Stimulated activated naive CD8-positive, alpha-beta T cell treated with anti-CD3 and anti-CD28 coated beads, Interleukin-15, amount 100 ng/mL, for 72 hours (primary cell): Measurements from ENCODE around the gene MT1E.
"Not testable (repeated sequence)": the region's sequence is repeated elsewhere in the genome, so short reads cannot be mapped to it uniquely, and the experiment has no call there.

Source experiments
- ATAC-seq: fragments of 150-1000 bp; cut with Tn5 transposase; 2 replicates; pipeline ENCODE4 v1.10.0; 2021; ENCODE audit warnings: mild to moderate bottlenecking, moderate library complexity
- DNase-seq, 2 donors: peaks; one replicate each; pipeline ENCODE4 v3.0.0; 2021 to 2022
- H3K27ac Mint-ChIP-seq, 2 donors: one replicate each; pipeline ENCODE4 v1.8.0; 2022; ENCODE audit warnings: mild to moderate bottlenecking in 2 of 2, mixed read lengths in 2 of 2, moderate library complexity in 2 of 2
- H3K27me3 Mint-ChIP-seq: one replicate; pipeline ENCODE4 v1.8.0; 2022; ENCODE audit warnings: mixed read lengths
- H3K4me1 Mint-ChIP-seq: one replicate; pipeline ENCODE4 v1.8.0; 2022; ENCODE audit warnings: mild to moderate bottlenecking, mixed read lengths
- H3K4me3 Mint-ChIP-seq, 2 donors: one replicate each; pipeline ENCODE4 v1.8.0; 2022; ENCODE audit warnings: mild to moderate bottlenecking in 2 of 2, mixed read lengths in 2 of 2, moderate library complexity in 1 of 2
- H3K9me3 Mint-ChIP-seq, 2 donors: one replicate each; pipeline ENCODE4 v1.8.0; 2022; ENCODE audit warnings: mixed read lengths in 2 of 2

MT1E gene

GRCh38 chr16:56614549-56614991 lies 11.0 kb upstream of the MT1E start:
- DNase-seq (peak in 1 of 2 donors; percentile 57), ATAC-seq (peak; percentile 82)
- no peaks in the 10 kb centered on the region for H3K9me3 Mint-ChIP-seq
- H3K4me1 Mint-ChIP-seq: peaks cover 78% of the 10 kb centered on the region
- peak overlapping the region; percentile 66 to 74 for H3K27ac Mint-ChIP-seq
- peaks cover 32% of the 10 kb centered on the region for H3K27me3 Mint-ChIP-seq
- peak overlapping the region; percentile 27 to 41 for H3K4me3 Mint-ChIP-seq

GRCh38 chr16:56615353-56615752 lies 10.2 kb upstream of the MT1E start:
- Mint-ChIP-seq H3K4me3 (peak overlapping the region in 1 of 2 donors; percentile 27), H3K9me3 (no peaks in the 10 kb centered on the region), H3K4me1 (peaks cover 70% of the 10 kb centered on the region), H3K27ac (no peak overlapping the region), H3K27me3 (peaks cover 36% of the 10 kb centered on the region)
- DNase-seq (no peak), ATAC-seq (no peak)

GRCh38 chr16:56616608-56617211 lies 8.9 kb upstream of the MT1E start:
- H3K4me1 Mint-ChIP-seq: peaks cover 57% of the 10 kb centered on the region

GRCh38 chr16:56617212-56618085 lies 8.1 kb upstream of the MT1E start:
- peak overlapping the region; percentile 37 to 48 for H3K27ac Mint-ChIP-seq
- peaks cover 36% of the 10 kb centered on the region for H3K27me3 Mint-ChIP-seq
- ATAC-seq: peak; percentile 75
- peaks cover 52% of the 10 kb centered on the region for H3K4me1 Mint-ChIP-seq
- no peaks in the 10 kb centered on the region for H3K9me3 Mint-ChIP-seq
- DNase-seq: peak; percentile 66 to 69
- peak overlapping the region; percentile 71 to 77 for H3K4me3 Mint-ChIP-seq

More at GRCh38 chr16:56616608-56617211, 8.9 kb upstream of the MT1E start:
- ATAC-seq: no peak
- H3K27me3 Mint-ChIP-seq: peaks cover 36% of the 10 kb centered on the region
- DNase-seq: no peak
- H3K4me3 Mint-ChIP-seq: peak overlapping the region; percentile 71 to 77
- H3K9me3 Mint-ChIP-seq: no peaks in the 10 kb centered on the region
- peak overlapping the region in 1 of 2 donors; percentile 80 for H3K27ac Mint-ChIP-seq

GRCh38 chr16:56618138-56618537 lies 7.4 kb upstream of the MT1E start:
- Mint-ChIP-seq H3K27ac (no peak overlapping the region), H3K4me1 (peaks cover 45% of the 10 kb centered on the region), H3K4me3 (peak overlapping the region; percentile 71 to 77), H3K9me3 (no peaks in the 10 kb centered on the region), H3K27me3 (peaks cover 36% of the 10 kb centered on the region)
- no peak for DNase-seq
- ATAC-seq: no peak

GRCh38 chr16:56620339-56620897 lies 5.2 kb upstream of the MT1E start:
- Mint-ChIP-seq H3K27ac (no peak overlapping the region), H3K27me3 (peaks cover 52% of the 10 kb centered on the region), H3K9me3 (no peaks in the 10 kb centered on the region), H3K4me1 (peaks cover 30% of the 10 kb centered on the region), H3K4me3 (no peak overlapping the region)
- ATAC-seq (no peak), DNase-seq (no peak)

GRCh38 chr16:56621665-56622445 lies 3.7 kb upstream of the MT1E start:
- not testable (repeated sequence) for DNase-seq, H3K27ac Mint-ChIP-seq, ATAC-seq, H3K4me3 Mint-ChIP-seq, H3K9me3 Mint-ChIP-seq
- Mint-ChIP-seq H3K4me1 (peaks cover 32% of the 10 kb centered on the region), H3K27me3 (peaks cover 62% of the 10 kb centered on the region)

GRCh38 chr16:56623184-56623583 lies 2.4 kb upstream of the MT1E start:
- H3K4me3 Mint-ChIP-seq, H3K9me3 Mint-ChIP-seq, ATAC-seq, DNase-seq: not testable (repeated sequence)
- H3K4me1 Mint-ChIP-seq: peaks cover 20% of the 10 kb centered on the region
- H3K27me3 Mint-ChIP-seq: peaks cover 56% of the 10 kb centered on the region
- peak overlapping the region in 1 of 2 donors; percentile 81 for H3K27ac Mint-ChIP-seq

- peaks cover 54% of the 10 kb centered on the region for H3K27me3 Mint-ChIP-seq
- H3K4me3 Mint-ChIP-seq: no peak overlapping the region
- no peak for DNase-seq
- no peaks in the 10 kb centered on the region for H3K9me3 Mint-ChIP-seq
- H3K4me1 Mint-ChIP-seq: peaks cover 20% of the 10 kb centered on the region
- no peak for ATAC-seq
- no peak overlapping the region for H3K27ac Mint-ChIP-seq
Observed at GRCh38 chr16:56623637-56624036, 1.9 kb upstream of the MT1E start.

GRCh38 chr16:56625943-56626654 lies 518 bp downstream of the MT1E start:
- Mint-ChIP-seq H3K4me1 (peaks cover 20% of the 10 kb centered on the region), H3K27ac (peak overlapping the region; percentile 87 to 93), H3K27me3 (peaks cover 65% of the 10 kb centered on the region), H3K9me3 (no peaks in the 10 kb centered on the region), H3K4me3 (peak overlapping the region; percentile 89 to 94)
- ATAC-seq (peak; percentile 38), DNase-seq (no peak)

- H3K4me1 Mint-ChIP-seq: peaks cover 22% of the 10 kb centered on the region
- no peak overlapping the region for H3K27ac Mint-ChIP-seq
- DNase-seq (no peak), ATAC-seq (no peak)
- peaks cover 71% of the 10 kb centered on the region for H3K27me3 Mint-ChIP-seq
- peak overlapping the region; percentile 89 to 94 for H3K4me3 Mint-ChIP-seq
- H3K9me3 Mint-ChIP-seq: no peaks in the 10 kb centered on the region
Observed at GRCh38 chr16:56626685-56627084, 1.1 kb downstream of the MT1E start.

GRCh38 chr16:56628486-56629350 lies 3.1 kb downstream of the MT1E start:
- H3K27me3 Mint-ChIP-seq: peaks cover 91% of the 10 kb centered on the region

GRCh38 chr16:56629531-56629930 lies 4.0 kb downstream of the MT1E start:
- peaks cover 92% of the 10 kb centered on the region for H3K27me3 Mint-ChIP-seq
- no peak overlapping the region for H3K4me3 Mint-ChIP-seq
- DNase-seq: no peak
- peaks cover 38% of the 10 kb centered on the region for H3K4me1 Mint-ChIP-seq
- no peak for ATAC-seq
- H3K27ac Mint-ChIP-seq: no peak overlapping the region
- no peaks in the 10 kb centered on the region for H3K9me3 Mint-ChIP-seq

More at GRCh38 chr16:56628486-56629350, 3.1 kb downstream of the MT1E start:
- H3K27ac Mint-ChIP-seq: no peak overlapping the region
- H3K4me3 Mint-ChIP-seq: no peak overlapping the region
- peaks cover 37% of the 10 kb centered on the region for H3K4me1 Mint-ChIP-seq
- no peak for DNase-seq
- no peaks in the 10 kb centered on the region for H3K9me3 Mint-ChIP-seq
- no peak for ATAC-seq

- DNase-seq (no peak), ATAC-seq (peak; percentile 59)
- peaks cover 92% of the 10 kb centered on the region for H3K27me3 Mint-ChIP-seq
- peaks cover 39% of the 10 kb centered on the region for H3K4me1 Mint-ChIP-seq
- H3K4me3 Mint-ChIP-seq: no peak overlapping the region
- H3K9me3 Mint-ChIP-seq: no peaks in the 10 kb centered on the region
- no peak overlapping the region for H3K27ac Mint-ChIP-seq
Observed at GRCh38 chr16:56630134-56630533, 4.6 kb downstream of the MT1E start.
